GM21786 (cell line): Measurements from ENCODE around the gene R3HDM1.
A peak's percentile ranks its signal among the peaks of the same experiment; 100 is the strongest.
"Not testable (repeated sequence)": the region's sequence is repeated elsewhere in the genome, so short reads cannot be mapped to it uniquely, and the experiment has no call there.

Source experiments
- ATAC-seq: cut with Tn5 transposase; IDR thresholded peaks from one replicate; pipeline ENCODE4 v1.9.1; 2021; ENCODE audit not compliant: unreplicated experiment

R3HDM1 gene

GRCh38 chr2:135638825-135639224 is 107.5 kb downstream of the R3HDM1 start:
- no peak for ATAC-seq

- no peak for ATAC-seq
These were observed 110.1 kb downstream of the R3HDM1 start for GRCh38 chr2:135641156-135642068.

- ATAC-seq = no peak
These were observed 116.7 kb downstream of the R3HDM1 start for GRCh38 chr2:135647836-135648579.

- no peak for ATAC-seq
These were observed 119.4 kb downstream of the R3HDM1 start for GRCh38 chr2:135650721-135651120.

GRCh38 chr2:135651717-135652116 is 120.4 kb downstream of the R3HDM1 start:
- ATAC-seq = no peak

- not testable (repeated sequence) for ATAC-seq
These were observed 123.0 kb downstream of the R3HDM1 start for GRCh38 chr2:135654239-135654638.

- no peak for ATAC-seq
These were observed 126.7 kb downstream of the R3HDM1 start for GRCh38 chr2:135657806-135658582.

- ATAC-seq = no peak
These were observed 130.8 kb downstream of the R3HDM1 start for GRCh38 chr2:135662088-135662487.

- ATAC-seq = no peak
These were observed 131.9 kb downstream of the R3HDM1 start for GRCh38 chr2:135663148-135663700.

- ATAC-seq = peak; percentile 88
These were observed 133.4 kb downstream of the R3HDM1 start for GRCh38 chr2:135664623-135665068.

GRCh38 chr2:135667045-135667444 is 135.8 kb downstream of the R3HDM1 start:
- no peak for ATAC-seq

GRCh38 chr2:135674453-135674852 is 143.2 kb downstream of the R3HDM1 start:
- no peak for ATAC-seq

- ATAC-seq = no peak
These were observed 144.7 kb downstream of the R3HDM1 start for GRCh38 chr2:135676031-135676430.

GRCh38 chr2:135679125-135679524 is 147.8 kb downstream of the R3HDM1 start:
- ATAC-seq = no peak

GRCh38 chr2:135685361-135685760 is 154.1 kb downstream of the R3HDM1 start:
- no peak for ATAC-seq

GRCh38 chr2:135688978-135689377 is 157.7 kb downstream of the R3HDM1 start:
- no peak for ATAC-seq

- no peak for ATAC-seq
These were observed 158.4 kb downstream of the R3HDM1 start for GRCh38 chr2:135689679-135690078.

GRCh38 chr2:135694711-135695110 is 163.4 kb downstream of the R3HDM1 start:
- no peak for ATAC-seq

- ATAC-seq = no peak
These were observed 167.6 kb downstream of the R3HDM1 start for GRCh38 chr2:135698838-135699237.

- no peak for ATAC-seq
These were observed 170.2 kb downstream of the R3HDM1 start for GRCh38 chr2:135701442-135701841.

GRCh38 chr2:135703300-135703699 is 172.0 kb downstream of the R3HDM1 start:
- no peak for ATAC-seq
